HCT116 (cell line): ENCODE data around the gene CAPN3. TPM values are rescaled to one million over a fixed set of nuclear protein-coding genes. Genes with fewer than 3 reads are reported as not detected.

Experiments used
- ATAC-seq: fragments of 200-7000 bp; cut with Tn5 transposase; 2 replicates; pipeline ENCODE4 v1.9.1; 2020; ENCODE audit warnings: mild to moderate bottlenecking, moderate library complexity
- BruUV-seq: library from RNA; stranded (reverse); fragments of 400-500 nt; replicated peaks from 2 replicates; lab custom pipeline; 2021; lab: Mats Ljungman, UMichigan
- CTCF ChIA-PET: fragments of 300-600 bp; sonication (Branson Sonifier 250); formaldehyde crosslinking; loops from one replicate; lab custom pipeline; 2021; ENCODE audit warnings: antibody characterized with exemption; lab: Charles Lee
- POLR2A ChIA-PET: fragments of 300-600, 350-600 bp; sonication (Branson Sonifier 250); formaldehyde crosslinking; loops from one replicate; lab custom pipeline; 2021; ENCODE audit warnings: antibody characterized with exemption; lab: Charles Lee
- RAD21 ChIA-PET, 2 experiments: fragments of 300-600 bp; sonication (Branson Sonifier 250); formaldehyde crosslinking; loops; one replicate each; lab custom pipeline; 2023; ENCODE audit warnings: low total read pairs in 2 of 2; ENCODE audit not compliant: uncharacterized antibody in 2 of 2, unreplicated experiment in 2 of 2, low non-redundant PET in 1 of 2; lab: Charles Lee
- DNase-seq: peaks from one replicate; pipeline ENCODE4 v3.0.0-alpha.2; 2010; ENCODE audit warnings: low read depth, low spot score
- H2AFZ ChIP-seq: fragments of 200-600 bp; shearing (Covaris generic), sonication (generic); 2 replicates; pipeline ENCODE4 v1.6.1; 2017; ENCODE audit warnings: low read depth, mixed run types, mixed read lengths, antibody characterized with exemption, low read length; ENCODE audit not compliant: poor library complexity, severe bottlenecking
- H3K27ac ChIP-seq: 2 replicates; pipeline ENCODE4 v1.5.1; 2012; ENCODE audit warnings: low read depth, low read length
- H3K27me3 ChIP-seq: fragments of 200-600 bp; sonication (generic); 2 replicates; pipeline ENCODE4 v1.6.1; 2016; ENCODE audit warnings: mixed run types, low read length, mixed read lengths; ENCODE audit not compliant: insufficient read depth
- H3K36me3 ChIP-seq, 2 experiments: fragments of 200-500 bp in 1 of 2; fragments of 200-600 bp in 1 of 2; sonication (Bioruptor generic) in 1 of 2; sonication (generic) in 1 of 2; 2 replicates each; pipeline versions ENCODE4 v1.5.1 to v1.6.1; 2014 to 2016; ENCODE audit warnings: low read length in 2 of 2, inconsistent platforms in 1 of 2, mixed read lengths in 1 of 2, mixed run types in 1 of 2; ENCODE audit not compliant: insufficient read depth in 2 of 2, control insufficient read depth in 1 of 2
- H3K4me1 ChIP-seq, 2 experiments: fragments of 200-600 bp in 1 of 2; sonication (generic) in 1 of 2; 2 replicates each; pipeline versions ENCODE4 v1.5.1 to v1.6.1; 2012 to 2017; ENCODE audit warnings: low read length in 2 of 2, inconsistent platforms in 1 of 2, mild to moderate bottlenecking in 1 of 2, mixed read lengths in 1 of 2, mixed run types in 1 of 2, moderate library complexity in 1 of 2; ENCODE audit not compliant: insufficient read depth in 2 of 2, control insufficient read depth in 1 of 2
- H3K4me2 ChIP-seq: fragments of 200-600 bp; sonication (generic); 2 replicates; pipeline ENCODE4 v1.6.1; 2017; ENCODE audit warnings: mixed run types, low read length, mixed read lengths
- H3K4me3 ChIP-seq, 2 experiments: fragments of 200-600 bp in 1 of 2; sonication (generic) in 1 of 2; replicated peaks in 1 of 2; 2 replicates each; pipeline ENCODE4 v1.5.1; 2011 to 2016; ENCODE audit warnings: low read length in 2 of 2, control low read depth in 1 of 2, low read depth in 1 of 2, mild to moderate bottlenecking in 1 of 2, mixed read lengths in 1 of 2, mixed run types in 1 of 2
- H3K79me2 ChIP-seq: fragments of 200-600 bp; sonication (generic); 2 replicates; pipeline ENCODE4 v1.6.1; 2017; ENCODE audit warnings: mild to moderate bottlenecking, mixed run types, low read length, moderate library complexity, mixed read lengths; ENCODE audit not compliant: insufficient read depth
- H3K9ac ChIP-seq: fragments of 200-600 bp; sonication (generic); 2 replicates; pipeline ENCODE4 v1.6.1; 2016; ENCODE audit warnings: low read length, mixed read lengths
- H3K9me2 ChIP-seq: fragments of 200-600 bp; sonication (generic), shearing (Covaris generic); 2 replicates; pipeline ENCODE4 v1.6.1; 2017; ENCODE audit warnings: mixed run types, mild to moderate bottlenecking, moderate library complexity; ENCODE audit not compliant: insufficient read depth
- H3K9me3 ChIP-seq, 2 experiments: fragments of 200-500 bp in 1 of 2; fragments of 200-600 bp in 1 of 2; sonication (Bioruptor generic) in 1 of 2; sonication (generic) in 1 of 2; 2 replicates each; pipeline ENCODE4 v1.6.1; 2014 to 2017; ENCODE audit warnings: low read length in 2 of 2, mixed read lengths in 2 of 2, inconsistent platforms in 1 of 2, low read depth in 1 of 2, mild to moderate bottlenecking in 1 of 2, mixed run types in 1 of 2, moderate library complexity in 1 of 2; ENCODE audit not compliant: control insufficient read depth in 1 of 2, insufficient read depth in 1 of 2
- H4K20me1 ChIP-seq: fragments of 200-600 bp; sonication (generic), shearing (Covaris generic); 2 replicates; pipeline ENCODE4 v1.6.1; 2017; ENCODE audit warnings: mixed run types, mild to moderate bottlenecking, moderate library complexity; ENCODE audit not compliant: insufficient read depth
- ATF3 ChIP-seq: IDR thresholded peaks from 2 replicates; pipeline ENCODE4 v1.6.1; 2012
- EGR1 ChIP-seq: IDR thresholded peaks from 2 replicates; pipeline ENCODE4 v1.6.1; 2012; ENCODE audit warnings: low read depth
- EZH2 ChIP-seq: fragments of 200-600 bp; sonication (generic); IDR thresholded peaks from 2 replicates; pipeline ENCODE4 v1.6.1; 2017; ENCODE audit warnings: antibody characterized with exemption, mixed run types
- EZH2phosphoT487 ChIP-seq: fragments of 200-600 bp; IDR thresholded peaks from 2 replicates; pipeline ENCODE4 v1.6.1; 2018; ENCODE audit warnings: antibody characterized with exemption, borderline replicate concordance
- FOSL1 ChIP-seq: IDR thresholded peaks from 2 replicates; pipeline ENCODE4 v1.6.1; 2012; ENCODE audit warnings: low read depth
- MAX ChIP-seq: IDR thresholded peaks from 2 replicates; pipeline ENCODE4 v1.6.1; 2012
- REST ChIP-seq: IDR thresholded peaks from 2 replicates; pipeline ENCODE4 v1.6.1; 2012; ENCODE audit warnings: low read depth
- SIN3A ChIP-seq: IDR thresholded peaks from 2 replicates; pipeline ENCODE4 v1.6.1; 2012; ENCODE audit warnings: low read depth
- SP1 ChIP-seq: IDR thresholded peaks from 2 replicates; pipeline ENCODE4 v1.6.1; 2012; ENCODE audit warnings: low read depth
- TCF7L2 ChIP-seq: IDR thresholded peaks from 2 replicates; pipeline ENCODE4 v1.7.0; 2011; ENCODE audit warnings: borderline replicate concordance, inconsistent platforms; ENCODE audit not compliant: insufficient read depth, insufficient read length; ENCODE audit errors: extremely low read depth
- ZBTB33 ChIP-seq: IDR thresholded peaks from 2 replicates; pipeline ENCODE4 v1.6.1; 2011; ENCODE audit warnings: mild to moderate bottlenecking, low read length, moderate library complexity; ENCODE audit not compliant: insufficient replicate concordance; ENCODE audit errors: extremely low read depth
- intact Hi-C: fragments of 100-400 bp; cut with micrococcal nuclease; formaldehyde crosslinking; loops from 2 replicates; pipeline ENCODE4 v1.10.0; 2022
- total RNA-seq: library from RNA; stranded (reverse); gene quantifications from one replicate; pipeline ENCODE4 v1.2.1, GENCODE V29; 2021; ENCODE audit not compliant: unreplicated experiment

The CAPN3 gene
- total RNA-seq, 1 experiment from 2014 or later: 1.8 TPM

- H3K9ac ChIP-seq: no peak overlapping the region
- H3K4me1 ChIP-seq: no peaks in the 10 kb centered on the region
- CTCF ChIA-PET: no interaction called here
- no peaks in the 10 kb centered on the region for H3K27me3 ChIP-seq
- ATAC-seq (no peak), DNase-seq (no peak)
- no peaks in the 10 kb centered on the region for H3K9me2 ChIP-seq
- H3K4me2 ChIP-seq: no peak overlapping the region
- no peak overlapping the region for H3K4me3 ChIP-seq
- no peak overlapping the region for H3K27ac ChIP-seq
- intact Hi-C loops: no loop called here
- no peaks in the 10 kb centered on the region for H3K9me3 ChIP-seq
- POLR2A ChIA-PET: no interaction called here
- TF ChIP-seq TCF7L2 (no peak), SIN3A (no peak), SP1 (no peak), REST (no peak), EZH2 (no peak), ATF3 (no peak), EGR1 (no peak), MAX (no peak), EZH2phosphoT487 (no peak), ZBTB33 (no peak), FOSL1 (no peak)
- no peaks in the 10 kb centered on the region for H4K20me1 ChIP-seq
- no peaks in the 10 kb centered on the region for H3K79me2 ChIP-seq
- no peak overlapping the region for H2AFZ ChIP-seq
- BruUV-seq: no TSS peak
- no peaks in the 10 kb centered on the region for H3K36me3 ChIP-seq
- RAD21 ChIA-PET: no interaction called here
Measured at GRCh38 chr15:42354824-42355223, 4.5 kb upstream of the CAPN3 start.
